Peyer's patch (tissue), 4 donors: ENCODE data around the gene LCN1. TPM values are rescaled to one million over a fixed set of nuclear protein-coding genes. Genes with fewer than 3 reads are reported as not detected.

Source experiments
- DNase-seq, 3 donors: peaks; one replicate each; pipeline ENCODE4 v3.0.0-alpha.2; 2017 to 2019
- H3K27ac ChIP-seq, 4 donors: fragments of 200-600 bp; sonication (generic); one replicate each; pipeline ENCODE4 v1.5.1; 2016 to 2019
- H3K27me3 ChIP-seq, 2 donors: fragments of 200-600 bp; sonication (generic); one replicate each; pipeline ENCODE4 v1.5.1; 2019
- H3K36me3 ChIP-seq, 3 donors: fragments of 200-600 bp; sonication (generic); one replicate each; pipeline ENCODE4 v1.5.1; 2016 to 2019
- H3K4me1 ChIP-seq, 4 donors: fragments of 200-600 bp; sonication (generic); one replicate each; pipeline ENCODE4 v1.5.1; 2016 to 2019
- H3K4me3 ChIP-seq, 4 donors: fragments of 200-600 bp; sonication (generic); 1 replicate in 3 of 4; 2 replicates in 1 of 4; pipeline ENCODE4 v1.5.1; 2016 to 2019; ENCODE audit warnings: mild to moderate bottlenecking in 1 of 4
- H3K9me3 ChIP-seq, 4 donors: fragments of 200-600 bp; sonication (generic); one replicate each; pipeline ENCODE4 v1.5.1; 2016 to 2019; ENCODE audit warnings: mild to moderate bottlenecking in 1 of 4
- CTCF ChIP-seq, 6 experiments: fragments of 450-650 bp in 4 of 6; fragments of 200-600 bp in 2 of 6; sonication (generic) in 1 of 6; IDR thresholded peaks; one replicate each; pipeline ENCODE4 v1.5.1; 2017 to 2019; ENCODE audit warnings: antibody characterized with exemption in 6 of 6, mild to moderate bottlenecking in 3 of 6, moderate library complexity in 1 of 6
- POLR2A ChIP-seq, 2 donors: fragments of 450-650 bp; IDR thresholded peaks; one replicate each; pipeline ENCODE4 v1.5.1; 2017; ENCODE audit warnings: antibody characterized with exemption in 2 of 2, mild to moderate bottlenecking in 2 of 2, moderate library complexity in 2 of 2
- total RNA-seq, 4 donors: library from RNA; depleted of rRNA; stranded (reverse); fragments of >200 nt; gene quantifications; one replicate each; pipeline ENCODE4 v1.1.0, GENCODE V29; 2016

The LCN1 gene
- total RNA-seq, 4 donors from 2014 or later, result not detected

GRCh38 chr9:135505406-135506187 is 15.6 kb upstream of the LCN1 start:
- Histone ChIP-seq H3K4me1 (peaks cover 3 to 14% (median 9%) of the 10 kb centered on the region in 4 donors), H3K36me3 (peaks cover 0 to 26% (median 0%) of the 10 kb centered on the region in 3 donors), H3K27me3 (no peaks in the 10 kb centered on the region), H3K4me3 (no peak overlapping the region), H3K9me3 (no peaks in the 10 kb centered on the region), H3K27ac (no peak overlapping the region)
- no peak for TF ChIP-seq POLR2A (IDR thresholded peaks at IDR 0.05)
- TF ChIP-seq CTCF (IDR thresholded peaks at IDR 0.05), result no peak
- DNase-seq, result peak in 1 of 3 donors; percentile 34

- Histone ChIP-seq H3K4me1 (peaks cover under 1 to 10% (median 4%) of the 10 kb centered on the region in 4 donors), H3K9me3 (no peaks in the 10 kb centered on the region), H3K4me3 (no peak overlapping the region), H3K27ac (no peak overlapping the region), H3K36me3 (peaks cover 0 to 26% (median 0%) of the 10 kb centered on the region in 3 donors), H3K27me3 (no peaks in the 10 kb centered on the region)
- DNase-seq, result peak in 1 of 3 donors; percentile 39
- no peak for TF ChIP-seq POLR2A (IDR thresholded peaks at IDR 0.05)
- no peak for TF ChIP-seq CTCF (IDR thresholded peaks at IDR 0.05)
Measured at GRCh38 chr9:135506327-135507103, 14.7 kb upstream of the LCN1 start.

GRCh38 chr9:135507104-135508035 is 13.9 kb upstream of the LCN1 start:
- no peaks in the 10 kb centered on the region for H3K27me3 ChIP-seq
- H3K4me1 ChIP-seq, result peaks cover 0 to 1% (median 0%) of the 10 kb centered on the region in 4 donors
- H3K9me3 ChIP-seq, result no peaks in the 10 kb centered on the region
- TF ChIP-seq CTCF (IDR thresholded peaks at IDR 0.05), result no peak
- TF ChIP-seq POLR2A (IDR thresholded peaks at IDR 0.05), result no peak
- no peak overlapping the region for H3K4me3 ChIP-seq
- peaks cover 0 to 26% (median 0%) of the 10 kb centered on the region in 3 donors for H3K36me3 ChIP-seq
- peak in 1 of 3 donors; percentile 33 for DNase-seq
- H3K27ac ChIP-seq, result no peak overlapping the region

- Histone ChIP-seq H3K4me1 (no peaks in the 10 kb centered on the region), H3K27me3 (no peaks in the 10 kb centered on the region), H3K9me3 (no peaks in the 10 kb centered on the region), H3K4me3 (no peak overlapping the region), H3K27ac (no peak overlapping the region), H3K36me3 (peaks cover 0 to 18% (median 0%) of the 10 kb centered on the region in 3 donors)
- no peak for TF ChIP-seq POLR2A (IDR thresholded peaks at IDR 0.05)
- no peak for TF ChIP-seq CTCF (IDR thresholded peaks at IDR 0.05)
- peak in 2 of 3 donors; percentile 15 to 24 for DNase-seq
Measured at GRCh38 chr9:135508211-135508820, 12.9 kb upstream of the LCN1 start.

GRCh38 chr9:135509458-135509857 is 11.8 kb upstream of the LCN1 start:
- Histone ChIP-seq H3K36me3 (peaks cover 0 to 7% (median 0%) of the 10 kb centered on the region in 3 donors), H3K4me3 (no peak overlapping the region), H3K27me3 (no peaks in the 10 kb centered on the region), H3K27ac (no peak overlapping the region), H3K4me1 (no peaks in the 10 kb centered on the region), H3K9me3 (no peaks in the 10 kb centered on the region)
- no peak for DNase-seq
- TF ChIP-seq POLR2A (IDR thresholded peaks at IDR 0.05) (no peak), CTCF (IDR thresholded peaks at IDR 0.05) (no peak)
